HepG2 (cell line): Measurements from ENCODE around the gene SNRNP48. TPM values are rescaled to one million over a fixed set of nuclear protein-coding genes. Genes with fewer than 3 reads are reported as not detected.

ENCODE experiments used
- EEA1 ChIP-seq: sonication (generic); formaldehyde crosslinking; IDR thresholded peaks from 2 replicates; pipeline ENCODE4 v1.5.1; 2020; ENCODE audit warnings: mild to moderate bottlenecking, missing genetic modification reagents, borderline replicate concordance
- KDM1A ChIP-seq: IDR thresholded peaks from 2 replicates; pipeline ENCODE4 v1.6.1; 2016; ENCODE audit warnings: missing compliant biosample characterization
- PHF5A ChIP-seq: IDR thresholded peaks from one replicate; pipeline ENCODE4 v1.6.1; 2018; ENCODE audit warnings: low read depth, missing genetic modification reagents; ENCODE audit not compliant: unreplicated experiment
- SMAD9 ChIP-seq: sonication (generic); formaldehyde crosslinking; IDR thresholded peaks from 2 replicates; pipeline ENCODE4 v1.5.1; 2020; ENCODE audit warnings: mild to moderate bottlenecking, missing genetic modification reagents
- ZNF136 ChIP-seq: sonication (generic); formaldehyde crosslinking; IDR thresholded peaks from 2 replicates; pipeline ENCODE4 v1.8.1; 2022; ENCODE audit warnings: low read depth, mild to moderate bottlenecking, moderate library complexity, missing genetic modification reagents
- ZNF530 ChIP-seq: sonication (generic); formaldehyde crosslinking; IDR thresholded peaks from 2 replicates; pipeline ENCODE4 v1.5.0; 2020; ENCODE audit warnings: low read depth, mild to moderate bottlenecking, missing genetic modification reagents
- ZNF891 ChIP-seq: sonication (generic); formaldehyde crosslinking; IDR thresholded peaks from 2 replicates; pipeline ENCODE4 v1.5.0; 2020; ENCODE audit warnings: mild to moderate bottlenecking, missing genetic modification reagents
- polyA plus RNA-seq, 8 experiments: library from polyadenylated mRNA; depleted of rRNA in 3 of 8; stranded (reverse) in 7 of 8; unstranded in 1 of 8; fragments of >200 nt; fragmentation: Illumina TruSeq in 4 of 8; extraction: Trizol in 4 of 8; gene quantifications; 2 replicates each; pipeline versions ENCODE4 v1.2.1 to v1.2.3, GENCODE V29; 2011 to 2016; ENCODE audit warnings: low read depth in 4 of 8, missing spikeins in 1 of 8, mixed read lengths in 1 of 8; ENCODE audit not compliant: insufficient read depth in 1 of 8
- total RNA-seq, 5 experiments: library from RNA; depleted of rRNA; stranded (reverse); fragments of >200 nt; fragmentation: Illumina TruSeq; extraction: Trizol; gene quantifications; 2 replicates each; pipeline ENCODE4 v1.2.3, GENCODE V29; 2016; ENCODE audit warnings: low read depth in 1 of 5
- TF ChIP-seq, protein P1 (sequence below): sonication (generic); formaldehyde crosslinking; IDR thresholded peaks from 2 replicates; pipeline ENCODE4 v1.4.0; 2020; ENCODE audit warnings: missing genetic modification reagents, borderline replicate concordance
- TF ChIP-seq, protein P2 (sequence below): sonication (generic); formaldehyde crosslinking; IDR thresholded peaks from 2 replicates; pipeline ENCODE4 v1.5.0; 2020; ENCODE audit warnings: missing genetic modification reagents
- TF ChIP-seq, protein P3 (sequence below): sonication (generic); formaldehyde crosslinking; IDR thresholded peaks from one replicate; pipeline ENCODE4 v1.5.1; 2020; ENCODE audit warnings: mild to moderate bottlenecking, missing genetic modification reagents; ENCODE audit errors: not compliant biosample characterization
- TF ChIP-seq, protein P4 (sequence below): sonication (generic); formaldehyde crosslinking; IDR thresholded peaks from 2 replicates; pipeline ENCODE4 v1.8.0; 2022; ENCODE audit warnings: missing genetic modification reagents, mild to moderate bottlenecking, inconsistent platforms, borderline replicate concordance

SNRNP48 gene
- total and polyA plus RNA-seq, 2 of the 13 experiments (the other 11 are each of a cell fraction or from before 2014, with no cell fraction given): 17.5 to 47.5 TPM

DNA sequence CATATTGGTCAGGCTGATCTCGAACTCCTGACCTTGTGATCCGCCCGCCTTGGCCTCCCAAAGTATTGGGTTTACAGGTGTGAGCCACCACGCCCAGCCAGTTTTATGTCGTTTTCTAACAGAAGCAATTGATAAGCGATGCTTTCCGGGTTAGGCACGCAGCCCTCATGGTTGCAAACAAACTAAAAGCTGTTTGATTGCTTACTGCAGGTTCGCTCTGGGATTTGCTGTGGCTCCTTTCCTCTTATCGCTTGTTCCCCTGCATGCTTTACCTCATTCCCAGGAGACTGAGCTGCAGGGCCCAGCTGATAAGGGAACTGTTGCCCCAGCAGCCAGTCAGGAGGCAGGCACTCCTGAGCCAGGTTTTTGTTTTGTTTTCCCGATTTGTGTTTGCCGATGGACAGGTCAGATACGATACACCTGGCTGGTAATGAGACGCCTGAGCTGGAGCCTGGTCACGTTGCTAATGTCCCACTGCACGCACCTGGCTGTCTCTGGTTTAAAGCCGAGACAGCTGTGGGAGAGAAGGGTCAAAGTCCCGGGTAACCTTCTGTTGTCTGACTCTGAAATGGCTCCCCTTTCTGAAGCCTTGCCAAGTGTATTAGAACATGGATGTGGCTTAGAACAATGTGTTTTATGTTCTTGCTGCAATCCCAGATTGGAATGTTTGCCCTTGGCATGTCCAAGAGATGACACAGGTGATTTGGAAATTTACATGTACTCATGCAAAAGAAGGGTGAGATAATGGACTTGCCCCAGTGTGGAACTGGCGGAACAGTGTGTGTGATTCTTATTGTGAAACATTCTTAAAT, 28.6 kb upstream of the SNRNP48 start (continued):
- TF ChIP-seq, protein P1, sequence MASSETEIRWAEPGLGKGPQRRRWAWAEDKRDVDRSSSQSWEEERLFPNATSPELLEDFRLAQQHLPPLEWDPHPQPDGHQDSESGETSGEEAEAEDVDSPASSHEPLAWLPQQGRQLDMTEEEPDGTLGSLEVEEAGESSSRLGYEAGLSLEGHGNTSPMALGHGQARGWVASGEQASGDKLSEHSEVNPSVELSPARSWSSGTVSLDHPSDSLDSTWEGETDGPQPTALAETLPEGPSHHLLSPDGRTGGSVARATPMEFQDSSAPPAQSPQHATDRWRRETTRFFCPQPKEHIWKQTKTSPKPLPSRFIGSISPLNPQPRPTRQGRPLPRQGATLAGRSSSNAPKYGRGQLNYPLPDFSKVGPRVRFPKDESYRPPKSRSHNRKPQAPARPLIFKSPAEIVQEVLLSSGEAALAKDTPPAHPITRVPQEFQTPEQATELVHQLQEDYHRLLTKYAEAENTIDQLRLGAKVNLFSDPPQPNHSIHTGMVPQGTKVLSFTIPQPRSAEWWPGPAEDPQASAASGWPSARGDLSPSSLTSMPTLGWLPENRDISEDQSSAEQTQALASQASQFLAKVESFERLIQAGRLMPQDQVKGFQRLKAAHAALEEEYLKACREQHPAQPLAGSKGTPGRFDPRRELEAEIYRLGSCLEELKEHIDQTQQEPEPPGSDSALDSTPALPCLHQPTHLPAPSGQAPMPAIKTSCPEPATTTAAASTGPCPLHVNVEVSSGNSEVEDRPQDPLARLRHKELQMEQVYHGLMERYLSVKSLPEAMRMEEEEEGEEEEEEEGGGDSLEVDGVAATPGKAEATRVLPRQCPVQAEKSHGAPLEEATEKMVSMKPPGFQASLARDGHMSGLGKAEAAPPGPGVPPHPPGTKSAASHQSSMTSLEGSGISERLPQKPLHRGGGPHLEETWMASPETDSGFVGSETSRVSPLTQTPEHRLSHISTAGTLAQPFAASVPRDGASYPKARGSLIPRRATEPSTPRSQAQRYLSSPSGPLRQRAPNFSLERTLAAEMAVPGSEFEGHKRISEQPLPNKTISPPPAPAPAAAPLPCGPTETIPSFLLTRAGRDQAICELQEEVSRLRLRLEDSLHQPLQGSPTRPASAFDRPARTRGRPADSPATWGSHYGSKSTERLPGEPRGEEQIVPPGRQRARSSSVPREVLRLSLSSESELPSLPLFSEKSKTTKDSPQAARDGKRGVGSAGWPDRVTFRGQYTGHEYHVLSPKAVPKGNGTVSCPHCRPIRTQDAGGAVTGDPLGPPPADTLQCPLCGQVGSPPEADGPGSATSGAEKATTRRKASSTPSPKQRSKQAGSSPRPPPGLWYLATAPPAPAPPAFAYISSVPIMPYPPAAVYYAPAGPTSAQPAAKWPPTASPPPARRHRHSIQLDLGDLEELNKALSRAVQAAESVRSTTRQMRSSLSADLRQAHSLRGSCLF (CRISPR knock-in tag): no peak
- TF ChIP-seq, protein P2, sequence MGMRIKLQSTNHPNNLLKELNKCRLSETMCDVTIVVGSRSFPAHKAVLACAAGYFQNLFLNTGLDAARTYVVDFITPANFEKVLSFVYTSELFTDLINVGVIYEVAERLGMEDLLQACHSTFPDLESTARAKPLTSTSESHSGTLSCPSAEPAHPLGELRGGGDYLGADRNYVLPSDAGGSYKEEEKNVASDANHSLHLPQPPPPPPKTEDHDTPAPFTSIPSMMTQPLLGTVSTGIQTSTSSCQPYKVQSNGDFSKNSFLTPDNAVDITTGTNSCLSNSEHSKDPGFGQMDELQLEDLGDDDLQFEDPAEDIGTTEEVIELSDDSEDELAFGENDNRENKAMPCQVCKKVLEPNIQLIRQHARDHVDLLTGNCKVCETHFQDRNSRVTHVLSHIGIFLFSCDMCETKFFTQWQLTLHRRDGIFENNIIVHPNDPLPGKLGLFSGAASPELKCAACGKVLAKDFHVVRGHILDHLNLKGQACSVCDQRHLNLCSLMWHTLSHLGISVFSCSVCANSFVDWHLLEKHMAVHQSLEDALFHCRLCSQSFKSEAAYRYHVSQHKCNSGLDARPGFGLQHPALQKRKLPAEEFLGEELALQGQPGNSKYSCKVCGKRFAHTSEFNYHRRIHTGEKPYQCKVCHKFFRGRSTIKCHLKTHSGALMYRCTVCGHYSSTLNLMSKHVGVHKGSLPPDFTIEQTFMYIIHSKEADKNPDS (CRISPR knock-in tag): peak; percentile 39; the same call in 1 of the 2 replicates
- TF ChIP-seq, protein P3, sequence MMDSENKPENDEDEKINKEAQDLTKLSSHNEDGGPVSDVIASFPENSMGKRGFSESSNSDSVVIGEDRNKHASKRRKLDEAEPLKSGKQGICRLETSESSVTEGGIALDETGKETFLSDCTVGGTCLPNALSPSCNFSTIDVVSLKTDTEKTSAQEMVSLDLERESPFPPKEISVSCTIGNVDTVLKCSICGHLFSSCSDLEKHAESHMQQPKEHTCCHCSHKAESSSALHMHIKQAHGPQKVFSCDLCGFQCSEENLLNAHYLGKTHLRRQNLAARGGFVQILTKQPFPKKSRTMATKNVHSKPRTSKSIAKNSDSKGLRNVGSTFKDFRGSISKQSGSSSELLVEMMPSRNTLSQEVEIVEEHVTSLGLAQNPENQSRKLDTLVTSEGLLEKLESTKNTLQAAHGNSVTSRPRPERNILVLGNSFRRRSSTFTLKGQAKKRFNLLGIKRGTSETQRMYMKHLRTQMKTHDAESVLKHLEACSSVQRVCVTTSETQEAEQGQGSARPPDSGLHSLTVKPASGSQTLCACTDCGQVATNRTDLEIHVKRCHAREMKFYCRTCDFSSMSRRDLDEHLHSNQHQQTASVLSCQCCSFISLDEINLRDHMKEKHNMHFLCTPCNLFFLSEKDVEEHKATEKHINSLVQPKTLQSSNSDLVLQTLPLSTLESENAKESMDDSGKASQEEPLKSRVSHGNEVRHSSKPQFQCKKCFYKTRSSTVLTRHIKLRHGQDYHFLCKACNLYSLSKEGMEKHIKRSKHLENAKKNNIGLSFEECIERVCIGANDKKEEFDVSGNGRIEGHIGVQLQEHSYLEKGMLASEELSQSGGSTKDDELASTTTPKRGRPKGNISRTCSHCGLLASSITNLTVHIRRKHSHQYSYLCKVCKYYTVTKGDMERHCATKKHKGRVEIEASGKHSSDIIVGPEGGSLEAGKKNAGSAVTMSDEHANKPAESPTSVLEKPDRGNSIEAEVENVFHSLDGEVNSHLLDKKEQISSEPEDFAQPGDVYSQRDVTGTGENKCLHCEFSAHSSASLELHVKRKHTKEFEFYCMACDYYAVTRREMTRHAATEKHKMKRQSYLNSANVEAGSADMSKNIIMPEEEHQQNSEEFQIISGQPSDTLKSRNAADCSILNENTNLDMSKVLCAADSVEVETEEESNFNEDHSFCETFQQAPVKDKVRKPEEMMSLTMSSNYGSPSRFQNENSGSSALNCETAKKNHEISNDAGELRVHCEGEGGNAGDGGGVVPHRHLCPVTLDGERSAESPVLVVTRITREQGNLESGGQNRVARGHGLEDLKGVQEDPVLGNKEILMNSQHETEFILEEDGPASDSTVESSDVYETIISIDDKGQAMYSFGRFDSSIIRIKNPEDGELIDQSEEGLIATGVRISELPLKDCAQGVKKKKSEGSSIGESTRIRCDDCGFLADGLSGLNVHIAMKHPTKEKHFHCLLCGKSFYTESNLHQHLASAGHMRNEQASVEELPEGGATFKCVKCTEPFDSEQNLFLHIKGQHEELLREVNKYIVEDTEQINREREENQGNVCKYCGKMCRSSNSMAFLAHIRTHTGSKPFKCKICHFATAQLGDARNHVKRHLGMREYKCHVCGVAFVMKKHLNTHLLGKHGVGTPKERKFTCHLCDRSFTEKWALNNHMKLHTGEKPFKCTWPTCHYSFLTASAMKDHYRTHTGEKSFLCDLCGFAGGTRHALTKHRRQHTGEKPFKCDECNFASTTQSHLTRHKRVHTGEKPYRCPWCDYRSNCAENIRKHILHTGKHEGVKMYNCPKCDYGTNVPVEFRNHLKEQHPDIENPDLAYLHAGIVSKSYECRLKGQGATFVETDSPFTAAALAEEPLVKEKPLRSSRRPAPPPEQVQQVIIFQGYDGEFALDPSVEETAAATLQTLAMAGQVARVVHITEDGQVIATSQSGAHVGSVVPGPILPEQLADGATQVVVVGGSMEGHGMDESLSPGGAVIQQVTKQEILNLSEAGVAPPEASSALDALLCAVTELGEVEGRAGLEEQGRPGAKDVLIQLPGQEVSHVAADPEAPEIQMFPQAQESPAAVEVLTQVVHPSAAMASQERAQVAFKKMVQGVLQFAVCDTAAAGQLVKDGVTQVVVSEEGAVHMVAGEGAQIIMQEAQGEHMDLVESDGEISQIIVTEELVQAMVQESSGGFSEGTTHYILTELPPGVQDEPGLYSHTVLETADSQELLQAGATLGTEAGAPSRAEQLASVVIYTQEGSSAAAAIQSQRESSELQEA (CRISPR knock-in tag): no peak
- no peak for TF ChIP-seq SMAD9 (CRISPR knock-in tag)
- TF ChIP-seq ZNF530 (CRISPR knock-in tag): no peak
- TF ChIP-seq ZNF136 (CRISPR knock-in tag): peak; percentile 90; the same call in 1 of the 2 replicates
- TF ChIP-seq PHF5A: peak; percentile 35
- TF ChIP-seq KDM1A: peak; percentile 82
- no peak for TF ChIP-seq ZNF891 (CRISPR knock-in tag)
- TF ChIP-seq EEA1 (CRISPR knock-in tag): no peak
- TF ChIP-seq, protein P4, sequence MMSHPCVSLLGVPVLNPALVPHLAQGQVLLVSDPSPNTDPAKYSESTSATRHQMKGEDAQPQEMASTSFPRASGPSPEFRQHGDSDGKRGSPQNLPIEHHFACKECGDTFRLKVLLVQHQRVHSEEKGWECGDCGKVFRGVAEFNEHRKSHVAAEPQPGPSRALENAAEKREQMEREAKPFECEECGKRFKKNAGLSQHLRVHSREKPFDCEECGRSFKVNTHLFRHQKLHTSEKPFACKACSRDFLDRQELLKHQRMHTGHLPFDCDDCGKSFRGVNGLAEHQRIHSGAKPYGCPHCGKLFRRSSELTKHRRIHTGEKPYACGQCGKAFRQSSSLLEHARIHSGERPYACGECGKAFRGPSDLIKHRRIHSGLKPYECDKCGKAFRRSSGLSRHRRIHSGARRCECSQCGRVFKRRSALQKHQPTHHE (CRISPR knock-in tag): peak; percentile 20; the same call in 1 of the 2 replicates
